Fibroblast of villous mesenchyme (primary cell): ENCODE results near the gene KCNAB1. TPM values are rescaled to one million over a fixed set of nuclear protein-coding genes. Genes with fewer than 3 reads are reported as not detected.

Experiments
- DNase-seq: peaks from one replicate; pipeline ENCODE4 v3.0.0-alpha.2; 2010; ENCODE audit warnings: low read depth
- H3K4me3 ChIP-seq: 2 replicates; pipeline ENCODE4 v1.5.1; 2011; ENCODE audit warnings: low read depth, mild to moderate bottlenecking, low read length
- CTCF ChIP-seq: IDR thresholded peaks from 2 replicates; pipeline ENCODE4 v1.5.1; 2012; ENCODE audit warnings: low read depth, mild to moderate bottlenecking, low read length; ENCODE audit not compliant: insufficient read depth
- total RNA-seq: library from RNA; depleted of rRNA; stranded (reverse); fragments of >200 nt; gene quantifications from 2 replicates; pipeline ENCODE4 v1.2.3, GENCODE V29; 2012

KCNAB1 gene
- total RNA-seq, 1 donor = not detected

GRCh38 chr3:156579427-156579851 lies 459.1 kb downstream of the KCNAB1 start:
- TF ChIP-seq CTCF = no peak
- DNase-seq = no peak
- no peak overlapping the region for H3K4me3 ChIP-seq

GRCh38 chr3:156581033-156581432 lies 460.7 kb downstream of the KCNAB1 start:
- TF ChIP-seq CTCF = no peak
- H3K4me3 ChIP-seq = no peak overlapping the region

GRCh38 chr3:156581954-156582353 lies 461.6 kb downstream of the KCNAB1 start:
- DNase-seq = no peak
- TF ChIP-seq CTCF = no peak
- no peak overlapping the region for H3K4me3 ChIP-seq

More at GRCh38 chr3:156581033-156581432, 460.7 kb downstream of the KCNAB1 start:
- no peak for DNase-seq

- DNase-seq = no peak
- no peak for TF ChIP-seq CTCF
Observed at GRCh38 chr3:156582532-156583183, 462.3 kb downstream of the KCNAB1 start.

GRCh38 chr3:156583469-156583868 lies 463.1 kb downstream of the KCNAB1 start:
- no peak for DNase-seq
- no peak for TF ChIP-seq CTCF
- H3K4me3 ChIP-seq = no peak overlapping the region

More at GRCh38 chr3:156582532-156583183, 462.3 kb downstream of the KCNAB1 start:
- H3K4me3 ChIP-seq = no peak overlapping the region

- DNase-seq = no peak
- no peak for TF ChIP-seq CTCF
Observed at GRCh38 chr3:156586905-156587759, 466.8 kb downstream of the KCNAB1 start.

GRCh38 chr3:156587760-156588069 lies 467.3 kb downstream of the KCNAB1 start:
- TF ChIP-seq CTCF = no peak
- no peak overlapping the region for H3K4me3 ChIP-seq
- DNase-seq = no peak

More at GRCh38 chr3:156586905-156587759, 466.8 kb downstream of the KCNAB1 start:
- no peak overlapping the region for H3K4me3 ChIP-seq
